Panc1 (cell line): ENCODE results near the gene UBR2.

Experiments used
- POLR2AphosphoS5 ChIP-seq: IDR thresholded peaks from 2 replicates; pipeline ENCODE4 v1.6.1; 2012; ENCODE audit warnings: mild to moderate bottlenecking, low read depth, low read length, moderate library complexity
- SIN3A ChIP-seq: IDR thresholded peaks from 2 replicates; pipeline ENCODE4 v1.6.1; 2012; ENCODE audit warnings: low read depth, mild to moderate bottlenecking, low read length, moderate library complexity, borderline replicate concordance; ENCODE audit not compliant: insufficient read depth
- TF ChIP-seq, protein P1 (sequence below): fragments of 450-650 bp; IDR thresholded peaks from 2 replicates; pipeline ENCODE4 v1.5.1; 2017; ENCODE audit warnings: mild to moderate bottlenecking
- TF ChIP-seq, protein P2 (sequence below), 2 experiments: IDR thresholded peaks; 2 replicates each; pipeline ENCODE4 v1.6.1; 2011 to 2012; ENCODE audit warnings: low read depth in 2 of 2, control low read depth in 1 of 2, low read length in 1 of 2, mild to moderate bottlenecking in 1 of 2, moderate library complexity in 1 of 2; ENCODE audit not compliant: insufficient read depth in 1 of 2

DNA sequence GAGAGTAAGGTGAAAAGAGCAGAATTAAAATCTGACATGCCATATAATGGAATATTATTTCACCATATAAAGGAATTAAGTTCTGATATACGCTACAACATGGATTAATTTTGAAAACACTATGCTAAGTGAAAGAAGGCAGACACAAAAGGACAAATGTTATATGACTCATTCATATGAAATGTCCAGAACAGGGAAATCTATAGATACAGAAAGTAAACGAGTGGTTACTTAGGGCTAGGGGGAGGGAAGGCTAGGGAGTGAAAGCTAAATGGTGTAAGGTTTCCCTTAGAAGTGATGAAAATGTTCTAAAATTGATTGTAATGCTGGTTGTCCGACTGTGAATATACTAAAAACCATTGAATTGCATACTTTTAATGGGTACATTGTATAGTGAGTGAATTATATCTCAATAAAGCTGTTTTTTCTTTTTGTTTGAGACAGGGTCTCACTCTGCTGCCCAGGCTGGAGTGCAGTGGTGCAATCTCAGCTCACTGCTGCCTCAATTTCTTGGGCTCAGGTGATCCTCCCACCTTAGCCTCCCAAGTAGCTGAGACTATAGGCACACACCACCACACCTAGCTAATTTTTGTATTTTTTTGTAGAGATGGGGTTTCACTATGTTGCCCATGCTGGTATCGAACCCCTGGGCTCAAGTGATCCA, 150.4 kb downstream of the UBR2 start:
- TF ChIP-seq, protein P1, sequence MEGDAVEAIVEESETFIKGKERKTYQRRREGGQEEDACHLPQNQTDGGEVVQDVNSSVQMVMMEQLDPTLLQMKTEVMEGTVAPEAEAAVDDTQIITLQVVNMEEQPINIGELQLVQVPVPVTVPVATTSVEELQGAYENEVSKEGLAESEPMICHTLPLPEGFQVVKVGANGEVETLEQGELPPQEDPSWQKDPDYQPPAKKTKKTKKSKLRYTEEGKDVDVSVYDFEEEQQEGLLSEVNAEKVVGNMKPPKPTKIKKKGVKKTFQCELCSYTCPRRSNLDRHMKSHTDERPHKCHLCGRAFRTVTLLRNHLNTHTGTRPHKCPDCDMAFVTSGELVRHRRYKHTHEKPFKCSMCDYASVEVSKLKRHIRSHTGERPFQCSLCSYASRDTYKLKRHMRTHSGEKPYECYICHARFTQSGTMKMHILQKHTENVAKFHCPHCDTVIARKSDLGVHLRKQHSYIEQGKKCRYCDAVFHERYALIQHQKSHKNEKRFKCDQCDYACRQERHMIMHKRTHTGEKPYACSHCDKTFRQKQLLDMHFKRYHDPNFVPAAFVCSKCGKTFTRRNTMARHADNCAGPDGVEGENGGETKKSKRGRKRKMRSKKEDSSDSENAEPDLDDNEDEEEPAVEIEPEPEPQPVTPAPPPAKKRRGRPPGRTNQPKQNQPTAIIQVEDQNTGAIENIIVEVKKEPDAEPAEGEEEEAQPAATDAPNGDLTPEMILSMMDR, result no peak
- TF ChIP-seq POLR2AphosphoS5, result no peak
- TF ChIP-seq, protein P2, sequence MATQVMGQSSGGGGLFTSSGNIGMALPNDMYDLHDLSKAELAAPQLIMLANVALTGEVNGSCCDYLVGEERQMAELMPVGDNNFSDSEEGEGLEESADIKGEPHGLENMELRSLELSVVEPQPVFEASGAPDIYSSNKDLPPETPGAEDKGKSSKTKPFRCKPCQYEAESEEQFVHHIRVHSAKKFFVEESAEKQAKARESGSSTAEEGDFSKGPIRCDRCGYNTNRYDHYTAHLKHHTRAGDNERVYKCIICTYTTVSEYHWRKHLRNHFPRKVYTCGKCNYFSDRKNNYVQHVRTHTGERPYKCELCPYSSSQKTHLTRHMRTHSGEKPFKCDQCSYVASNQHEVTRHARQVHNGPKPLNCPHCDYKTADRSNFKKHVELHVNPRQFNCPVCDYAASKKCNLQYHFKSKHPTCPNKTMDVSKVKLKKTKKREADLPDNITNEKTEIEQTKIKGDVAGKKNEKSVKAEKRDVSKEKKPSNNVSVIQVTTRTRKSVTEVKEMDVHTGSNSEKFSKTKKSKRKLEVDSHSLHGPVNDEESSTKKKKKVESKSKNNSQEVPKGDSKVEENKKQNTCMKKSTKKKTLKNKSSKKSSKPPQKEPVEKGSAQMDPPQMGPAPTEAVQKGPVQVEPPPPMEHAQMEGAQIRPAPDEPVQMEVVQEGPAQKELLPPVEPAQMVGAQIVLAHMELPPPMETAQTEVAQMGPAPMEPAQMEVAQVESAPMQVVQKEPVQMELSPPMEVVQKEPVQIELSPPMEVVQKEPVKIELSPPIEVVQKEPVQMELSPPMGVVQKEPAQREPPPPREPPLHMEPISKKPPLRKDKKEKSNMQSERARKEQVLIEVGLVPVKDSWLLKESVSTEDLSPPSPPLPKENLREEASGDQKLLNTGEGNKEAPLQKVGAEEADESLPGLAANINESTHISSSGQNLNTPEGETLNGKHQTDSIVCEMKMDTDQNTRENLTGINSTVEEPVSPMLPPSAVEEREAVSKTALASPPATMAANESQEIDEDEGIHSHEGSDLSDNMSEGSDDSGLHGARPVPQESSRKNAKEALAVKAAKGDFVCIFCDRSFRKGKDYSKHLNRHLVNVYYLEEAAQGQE (IDR thresholded peaks at IDR 0.05; ENCODE audit: insufficient read depth in 1 of 2, low read depth in 2 of 2, low read length in 1 of 2), result no peak
- TF ChIP-seq SIN3A, result no peak
